ENCODE results near the gene PRDM16.

The PRDM16 gene

GRCh38 chr1:3456964-3457909 lies 388.2 kb downstream of the PRDM16 start:
- ATAC-seq, result no peak
- TF ChIP-seq, protein P1, sequence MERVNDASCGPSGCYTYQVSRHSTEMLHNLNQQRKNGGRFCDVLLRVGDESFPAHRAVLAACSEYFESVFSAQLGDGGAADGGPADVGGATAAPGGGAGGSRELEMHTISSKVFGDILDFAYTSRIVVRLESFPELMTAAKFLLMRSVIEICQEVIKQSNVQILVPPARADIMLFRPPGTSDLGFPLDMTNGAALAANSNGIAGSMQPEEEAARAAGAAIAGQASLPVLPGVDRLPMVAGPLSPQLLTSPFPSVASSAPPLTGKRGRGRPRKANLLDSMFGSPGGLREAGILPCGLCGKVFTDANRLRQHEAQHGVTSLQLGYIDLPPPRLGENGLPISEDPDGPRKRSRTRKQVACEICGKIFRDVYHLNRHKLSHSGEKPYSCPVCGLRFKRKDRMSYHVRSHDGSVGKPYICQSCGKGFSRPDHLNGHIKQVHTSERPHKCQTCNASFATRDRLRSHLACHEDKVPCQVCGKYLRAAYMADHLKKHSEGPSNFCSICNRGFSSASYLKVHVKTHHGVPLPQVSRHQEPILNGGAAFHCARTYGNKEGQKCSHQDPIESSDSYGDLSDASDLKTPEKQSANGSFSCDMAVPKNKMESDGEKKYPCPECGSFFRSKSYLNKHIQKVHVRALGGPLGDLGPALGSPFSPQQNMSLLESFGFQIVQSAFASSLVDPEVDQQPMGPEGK (CRISPR knock-in tag; IDR thresholded peaks at IDR 0.05; ENCODE audit: borderline replicate concordance), result no peak
- no peak for TF ChIP-seq TCF4 (CRISPR knock-in tag; IDR thresholded peaks at IDR 0.05; ENCODE audit: borderline replicate concordance)
- TF ChIP-seq ZNF565 (CRISPR knock-in tag; conservative IDR thresholded peaks at IDR 0.05; ENCODE audit: low read depth), result no peak
- no peak for TF ChIP-seq CSDC2 (CRISPR knock-in tag; IDR thresholded peaks at IDR 0.05)
- TF ChIP-seq ZFP3 (CRISPR knock-in tag; IDR thresholded peaks at IDR 0.05), result no peak
- TF ChIP-seq, protein P2, sequence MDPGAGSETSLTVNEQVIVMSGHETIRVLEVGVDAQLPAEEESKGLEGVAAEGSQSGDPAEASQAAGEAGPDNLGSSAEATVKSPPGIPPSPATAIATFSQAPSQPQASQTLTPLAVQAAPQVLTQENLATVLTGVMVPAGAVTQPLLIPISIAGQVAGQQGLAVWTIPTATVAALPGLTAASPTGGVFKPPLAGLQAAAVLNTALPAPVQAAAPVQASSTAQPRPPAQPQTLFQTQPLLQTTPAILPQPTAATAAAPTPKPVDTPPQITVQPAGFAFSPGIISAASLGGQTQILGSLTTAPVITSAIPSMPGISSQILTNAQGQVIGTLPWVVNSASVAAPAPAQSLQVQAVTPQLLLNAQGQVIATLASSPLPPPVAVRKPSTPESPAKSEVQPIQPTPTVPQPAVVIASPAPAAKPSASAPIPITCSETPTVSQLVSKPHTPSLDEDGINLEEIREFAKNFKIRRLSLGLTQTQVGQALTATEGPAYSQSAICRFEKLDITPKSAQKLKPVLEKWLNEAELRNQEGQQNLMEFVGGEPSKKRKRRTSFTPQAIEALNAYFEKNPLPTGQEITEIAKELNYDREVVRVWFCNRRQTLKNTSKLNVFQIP (CRISPR knock-in tag; IDR thresholded peaks at IDR 0.05; ENCODE audit: borderline replicate concordance, low read depth), result no peak

DNA sequence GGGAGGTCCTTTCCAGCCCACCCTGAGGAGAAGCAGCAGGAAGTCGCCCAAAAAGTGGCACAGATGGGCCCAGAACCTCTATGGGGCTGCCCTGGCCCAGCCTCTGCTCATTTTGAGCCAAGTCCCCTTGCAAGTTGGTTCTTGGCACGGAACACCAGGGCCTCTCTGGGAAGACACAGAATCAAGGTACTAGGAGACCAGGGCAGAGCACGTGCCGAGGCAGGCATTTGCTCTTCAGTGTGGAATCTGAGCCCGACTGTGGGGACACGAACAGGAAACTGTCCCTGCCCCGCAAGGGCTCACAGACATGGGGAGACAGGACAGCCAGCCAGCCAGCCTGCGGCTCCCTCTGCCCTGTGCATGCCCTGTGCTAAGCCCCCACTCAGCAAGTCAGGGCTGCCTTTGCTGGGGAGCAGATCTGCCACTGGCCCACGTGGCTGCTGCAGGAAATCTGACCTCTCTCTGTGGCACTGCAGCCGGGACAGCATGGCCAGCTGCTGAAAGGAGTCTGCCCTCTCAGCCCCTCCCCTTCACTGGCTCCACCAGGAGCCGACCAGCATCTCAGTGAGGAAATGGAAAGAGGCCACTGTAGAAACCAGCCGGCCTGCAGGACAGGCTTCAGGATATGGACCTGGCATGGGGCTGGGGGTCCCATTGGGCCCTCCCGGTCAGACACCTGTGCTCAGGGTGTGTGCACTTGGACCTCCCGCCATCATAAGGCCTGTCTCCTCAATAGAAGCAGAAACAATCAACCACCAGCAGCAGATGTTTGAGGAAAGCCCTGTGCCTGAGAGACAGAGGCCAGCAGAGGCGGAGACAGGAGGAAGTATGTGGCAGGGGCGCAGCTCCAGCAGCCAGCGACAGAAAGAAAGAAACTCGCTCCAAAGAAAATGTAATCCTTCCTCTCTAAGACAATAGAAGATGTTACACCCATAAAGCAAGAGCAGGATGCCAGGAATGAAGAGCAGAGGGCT lies 389.2 kb downstream of the PRDM16 start:
- TF ChIP-seq BACH2 (CRISPR knock-in tag; IDR thresholded peaks at IDR 0.05; ENCODE audit: borderline replicate concordance) (no peak), ZFP30 (CRISPR knock-in tag; IDR thresholded peaks at IDR 0.05) (no peak), RARB (CRISPR knock-in tag; IDR thresholded peaks at IDR 0.05) (no peak), OSR1 (CRISPR knock-in tag; IDR thresholded peaks at IDR 0.05) (no peak), TSHZ2 (CRISPR knock-in tag; IDR thresholded peaks at IDR 0.05) (no peak), ESRRG (CRISPR knock-in tag; IDR thresholded peaks at IDR 0.05) (no peak), ARNTL (CRISPR knock-in tag; IDR thresholded peaks at IDR 0.05; ENCODE audit: borderline replicate concordance, low read depth) (no peak), CSDC2 (CRISPR knock-in tag; IDR thresholded peaks at IDR 0.05) (no peak), SNAI2 (CRISPR knock-in tag; IDR thresholded peaks at IDR 0.05) (no peak), GLIS3 (CRISPR knock-in tag; IDR thresholded peaks at IDR 0.05) (no peak), ZNF70 (CRISPR knock-in tag; IDR thresholded peaks at IDR 0.05) (no peak)
- ATAC-seq, result no peak

GRCh38 chr1:3459051-3459908 lies 390.3 kb downstream of the PRDM16 start:
- no peak for ATAC-seq
- TF ChIP-seq, protein P3, sequence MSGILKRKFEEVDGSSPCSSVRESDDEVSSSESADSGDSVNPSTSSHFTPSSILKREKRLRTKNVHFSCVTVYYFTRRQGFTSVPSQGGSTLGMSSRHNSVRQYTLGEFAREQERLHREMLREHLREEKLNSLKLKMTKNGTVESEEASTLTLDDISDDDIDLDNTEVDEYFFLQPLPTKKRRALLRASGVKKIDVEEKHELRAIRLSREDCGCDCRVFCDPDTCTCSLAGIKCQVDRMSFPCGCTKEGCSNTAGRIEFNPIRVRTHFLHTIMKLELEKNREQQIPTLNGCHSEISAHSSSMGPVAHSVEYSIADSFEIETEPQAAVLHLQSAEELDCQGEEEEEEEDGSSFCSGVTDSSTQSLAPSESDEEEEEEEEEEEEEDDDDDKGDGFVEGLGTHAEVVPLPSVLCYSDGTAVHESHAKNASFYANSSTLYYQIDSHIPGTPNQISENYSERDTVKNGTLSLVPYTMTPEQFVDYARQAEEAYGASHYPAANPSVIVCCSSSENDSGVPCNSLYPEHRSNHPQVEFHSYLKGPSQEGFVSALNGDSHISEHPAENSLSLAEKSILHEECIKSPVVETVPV (CRISPR knock-in tag; IDR thresholded peaks at IDR 0.05), result no peak
- TF ChIP-seq CSDC2 (CRISPR knock-in tag; IDR thresholded peaks at IDR 0.05) (no peak), ISL1 (CRISPR knock-in tag; IDR thresholded peaks at IDR 0.05) (no peak), TOX (CRISPR knock-in tag; IDR thresholded peaks at IDR 0.05; ENCODE audit: borderline replicate concordance) (no peak), TSHZ2 (CRISPR knock-in tag; IDR thresholded peaks at IDR 0.05) (no peak), GLIS3 (CRISPR knock-in tag; IDR thresholded peaks at IDR 0.05) (no peak), SNAI2 (CRISPR knock-in tag; IDR thresholded peaks at IDR 0.05) (no peak), ZFP3 (CRISPR knock-in tag; IDR thresholded peaks at IDR 0.05) (no peak), RARB (CRISPR knock-in tag; IDR thresholded peaks at IDR 0.05) (no peak), TCF4 (CRISPR knock-in tag; IDR thresholded peaks at IDR 0.05; ENCODE audit: borderline replicate concordance) (no peak), ZFP30 (CRISPR knock-in tag; IDR thresholded peaks at IDR 0.05) (no peak), BACH2 (CRISPR knock-in tag; IDR thresholded peaks at IDR 0.05; ENCODE audit: borderline replicate concordance) (no peak), ESRRG (CRISPR knock-in tag; IDR thresholded peaks at IDR 0.05) (no peak)
- TF ChIP-seq, protein P1 (CRISPR knock-in tag; IDR thresholded peaks at IDR 0.05; ENCODE audit: borderline replicate concordance), result no peak
